ENCODE data around the gene REX1BD. TPM values are rescaled to one million over a fixed set of nuclear protein-coding genes. Genes with fewer than 3 reads are reported as not detected.

Gene REX1BD
- total and polyA plus RNA-seq, 2 of the 4 experiments (the other 2 are of a cell fraction) = 14.2 to 44.6 TPM

DNA sequence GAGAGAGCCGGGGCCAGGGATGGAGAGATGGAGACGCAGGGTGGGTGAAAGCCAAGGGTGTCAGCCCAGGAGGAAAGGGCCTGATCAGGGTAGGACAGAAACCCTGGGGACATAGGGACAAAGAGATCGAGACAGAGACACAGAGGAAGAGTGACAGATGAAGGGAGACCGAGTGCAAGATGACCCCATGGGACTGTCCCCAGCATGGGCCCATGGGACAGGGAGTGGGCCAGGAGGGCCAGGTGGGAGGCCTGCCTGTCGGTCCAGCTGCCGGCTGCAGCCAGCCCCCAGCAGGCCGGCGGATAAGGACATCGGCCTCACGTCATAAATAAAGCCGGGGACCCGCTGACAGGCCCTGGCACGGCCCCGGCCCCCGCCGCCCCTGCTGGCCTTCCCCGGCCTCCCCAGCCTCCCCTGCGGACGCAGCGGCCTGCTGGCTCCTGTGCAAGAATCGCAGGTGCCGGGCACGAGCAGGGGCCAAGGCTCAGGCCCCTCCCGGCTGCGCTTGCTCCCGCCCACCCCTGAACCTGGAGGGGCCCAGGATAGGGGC lies 6.3 kb downstream of the REX1BD start:
- peak overlapping the region; percentile 28 to 35; a peak in 1 of 4 replicates for H4K8ac ChIP-seq (ENCODE audit: low read depth in 2 of 2, low read length in 2 of 2)
- H2AK5ac ChIP-seq (ENCODE audit: low read depth, low read length) = peak overlapping the region; percentile 78; the same call in 1 of the 2 replicates
- no peak for ATAC-seq (ENCODE audit: low read depth)
- H2BK120ac ChIP-seq (ENCODE audit: low read depth, low read length) = peak overlapping the region; percentile 54
- peak overlapping the region; percentile 79; the same call in 1 of the 2 replicates for H3K23ac ChIP-seq (ENCODE audit: low read depth, low read length)
- intact Hi-C loops (cut with micrococcal nuclease) (loop anchor here (1.0 kb wide), 4 partner anchors 55 to 252 kb away; no protein-coding TSS in a partner anchor), in situ Hi-C loops (cut with MboI; ENCODE audit: low sequenced_read_pairs) (no loop called here), dilution Hi-C loops (cut with HindIII; ENCODE audit: low sequenced_read_pairs, unreplicated experiment) (no loop called here)
- DNase-seq = no peak
- CTCF ChIA-PET = interaction anchor here (3.0 kb wide), 1 partner anchor 253 kb away, joined by 12 read pairs; no protein-coding TSS in a partner anchor
- no peak overlapping the region for H3K27ac ChIP-seq (ENCODE audit: insufficient read depth, low read length)
- no peaks in the 10 kb centered on the region; the same call in 1 of the 2 replicates for H3K27me3 ChIP-seq (ENCODE audit: control insufficient read depth, insufficient read depth, low read length)
- H4K91ac ChIP-seq (ENCODE audit: insufficient read depth, low read depth, low read length) = peak overlapping the region; percentile 75; the same call in 1 of the 2 replicates
- H3K79me1 ChIP-seq (ENCODE audit: low read depth in 1 of 2, low read length in 2 of 2) = peaks cover 1 to 12% of the 10 kb centered on the region in 2 experiments; a peak in 3 of 4 replicates
- no peaks in the 10 kb centered on the region for H3K9me1 ChIP-seq (ENCODE audit: insufficient read depth, low read length)
- 27% methylated on average over 9 of the region's 26 CpGs; no CpG with 5 or more reads in 1 of the 2 experiments for WGBS, 2 experiments (ENCODE audit: extremely low coverage in 2 of 2, insufficient read length in 1 of 2)
- POLR2A ChIA-PET (ENCODE audit: unreplicated experiment) = no interaction called here
- no peak overlapping the region for H2BK15ac ChIP-seq (ENCODE audit: low read depth, low read length)
- BruUV-seq (replicated peaks) = no TSS peak
- peak overlapping the region; percentile 90 for H2AFZ ChIP-seq (replicated peaks; ENCODE audit: low read length, poor library complexity)
- no peak overlapping the region for H4K5ac ChIP-seq (ENCODE audit: low read depth, low read length)
- H4K20me1 ChIP-seq (ENCODE audit: insufficient read depth, low read length) = peaks cover 9% of the 10 kb centered on the region
- peaks cover 3% of the 10 kb centered on the region for H3K4me1 ChIP-seq (ENCODE audit: control insufficient read depth, insufficient read depth, low read length)
- peak overlapping the region; percentile 90 for H3K14ac ChIP-seq (replicated peaks; ENCODE audit: low read depth, low read length)
- peak overlapping the region; percentile 54 for H3K4me2 ChIP-seq (ENCODE audit: low read depth, low read length)
- H3K4me3 ChIP-seq (ENCODE audit: insufficient read depth, low read depth, low read length) = peak overlapping the region; percentile 20; the same call in 1 of the 2 replicates
- no peak overlapping the region for H2BK20ac ChIP-seq (ENCODE audit: low read depth, low read length)
- H3K18ac ChIP-seq (ENCODE audit: low read depth, low read length) = no peak overlapping the region
- H2AK9ac ChIP-seq (replicated peaks; ENCODE audit: low read depth, low read length, poor library complexity) = peak overlapping the region; percentile 17
- no peaks in the 10 kb centered on the region for H3K9me3 ChIP-seq (ENCODE audit: control insufficient read depth, insufficient read depth, low read length)
- H3K9ac ChIP-seq (ENCODE audit: low read depth, low read length) = peak overlapping the region; percentile 31; the same call in 1 of the 2 replicates
- H3K56ac ChIP-seq (ENCODE audit: extremely low read depth, insufficient read depth, low read length) = no peak overlapping the region
- no peak overlapping the region for H2BK5ac ChIP-seq (ENCODE audit: low read depth, low read length, poor library complexity, severe bottlenecking)
- H3K36me3 ChIP-seq (ENCODE audit: control insufficient read depth, insufficient read depth, low read length) = peaks cover 4% of the 10 kb centered on the region
- H3K4ac ChIP-seq (ENCODE audit: low read depth, low read length) = peak overlapping the region; percentile 43; the same call in 1 of the 2 replicates
- TF ChIP-seq, protein P1, sequence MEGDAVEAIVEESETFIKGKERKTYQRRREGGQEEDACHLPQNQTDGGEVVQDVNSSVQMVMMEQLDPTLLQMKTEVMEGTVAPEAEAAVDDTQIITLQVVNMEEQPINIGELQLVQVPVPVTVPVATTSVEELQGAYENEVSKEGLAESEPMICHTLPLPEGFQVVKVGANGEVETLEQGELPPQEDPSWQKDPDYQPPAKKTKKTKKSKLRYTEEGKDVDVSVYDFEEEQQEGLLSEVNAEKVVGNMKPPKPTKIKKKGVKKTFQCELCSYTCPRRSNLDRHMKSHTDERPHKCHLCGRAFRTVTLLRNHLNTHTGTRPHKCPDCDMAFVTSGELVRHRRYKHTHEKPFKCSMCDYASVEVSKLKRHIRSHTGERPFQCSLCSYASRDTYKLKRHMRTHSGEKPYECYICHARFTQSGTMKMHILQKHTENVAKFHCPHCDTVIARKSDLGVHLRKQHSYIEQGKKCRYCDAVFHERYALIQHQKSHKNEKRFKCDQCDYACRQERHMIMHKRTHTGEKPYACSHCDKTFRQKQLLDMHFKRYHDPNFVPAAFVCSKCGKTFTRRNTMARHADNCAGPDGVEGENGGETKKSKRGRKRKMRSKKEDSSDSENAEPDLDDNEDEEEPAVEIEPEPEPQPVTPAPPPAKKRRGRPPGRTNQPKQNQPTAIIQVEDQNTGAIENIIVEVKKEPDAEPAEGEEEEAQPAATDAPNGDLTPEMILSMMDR (conservative IDR thresholded peaks at IDR 0.05; ENCODE audit: low read depth, low read length) = no peak
- no peak for TF ChIP-seq RAD21 (IDR thresholded peaks at IDR 0.05; ENCODE audit: low read length)
- no peak for TF ChIP-seq MAFK (IDR thresholded peaks at IDR 0.05; ENCODE audit: low read depth, low read length)
- no peak for TF ChIP-seq RFX5 (IDR thresholded peaks at IDR 0.05; ENCODE audit: low read depth, low read length)
- no peak for TF ChIP-seq BHLHE40 (IDR thresholded peaks at IDR 0.05; ENCODE audit: low read depth, low read length)
- TF ChIP-seq FOS (IDR thresholded peaks at IDR 0.05; ENCODE audit: low read depth, low read length) = no peak
- TF ChIP-seq, protein P2, sequence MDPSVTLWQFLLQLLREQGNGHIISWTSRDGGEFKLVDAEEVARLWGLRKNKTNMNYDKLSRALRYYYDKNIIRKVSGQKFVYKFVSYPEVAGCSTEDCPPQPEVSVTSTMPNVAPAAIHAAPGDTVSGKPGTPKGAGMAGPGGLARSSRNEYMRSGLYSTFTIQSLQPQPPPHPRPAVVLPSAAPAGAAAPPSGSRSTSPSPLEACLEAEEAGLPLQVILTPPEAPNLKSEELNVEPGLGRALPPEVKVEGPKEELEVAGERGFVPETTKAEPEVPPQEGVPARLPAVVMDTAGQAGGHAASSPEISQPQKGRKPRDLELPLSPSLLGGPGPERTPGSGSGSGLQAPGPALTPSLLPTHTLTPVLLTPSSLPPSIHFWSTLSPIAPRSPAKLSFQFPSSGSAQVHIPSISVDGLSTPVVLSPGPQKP (IDR thresholded peaks at IDR 0.05; ENCODE audit: borderline replicate concordance, low read depth, low read length) = no peak
- no peak for TF ChIP-seq MAZ (IDR thresholded peaks at IDR 0.05; ENCODE audit: borderline replicate concordance, low read depth, low read length)
- TF ChIP-seq, protein P3, sequence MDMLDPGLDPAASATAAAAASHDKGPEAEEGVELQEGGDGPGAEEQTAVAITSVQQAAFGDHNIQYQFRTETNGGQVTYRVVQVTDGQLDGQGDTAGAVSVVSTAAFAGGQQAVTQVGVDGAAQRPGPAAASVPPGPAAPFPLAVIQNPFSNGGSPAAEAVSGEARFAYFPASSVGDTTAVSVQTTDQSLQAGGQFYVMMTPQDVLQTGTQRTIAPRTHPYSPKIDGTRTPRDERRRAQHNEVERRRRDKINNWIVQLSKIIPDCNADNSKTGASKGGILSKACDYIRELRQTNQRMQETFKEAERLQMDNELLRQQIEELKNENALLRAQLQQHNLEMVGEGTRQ (IDR thresholded peaks at IDR 0.05; ENCODE audit: low read depth, low read length) = no peak
- TF ChIP-seq NFE2L2 (IDR thresholded peaks at IDR 0.05; ENCODE audit: low read depth, low read length) = no peak
- TF ChIP-seq SMC3 (IDR thresholded peaks at IDR 0.05; ENCODE audit: low read depth, low read length) = no peak
- TF ChIP-seq MXI1 (IDR thresholded peaks at IDR 0.05; ENCODE audit: borderline replicate concordance, low read depth, low read length) = no peak
- no peak for TF ChIP-seq CEBPB (IDR thresholded peaks at IDR 0.05; ENCODE audit: low read depth, low read length)
- no peak for TF ChIP-seq CHD1 (IDR thresholded peaks at IDR 0.05; ENCODE audit: low read depth, low read length)
- TF ChIP-seq POLR2A (IDR thresholded peaks at IDR 0.05; ENCODE audit: low read depth, low read length) = no peak

Data from IMR-90 (cell line).